SU-DHL-6 (cell line): Measurements from ENCODE around the gene MBNL1.

Experiments used
- H2AFZ ChIP-seq: fragments of 200-600 bp; sonication (generic); 2 replicates; pipeline ENCODE4 v1.6.1; 2014; ENCODE audit warnings: low read depth, mild to moderate bottlenecking, moderate library complexity, mixed read lengths, antibody characterized with exemption, low read length; ENCODE audit not compliant: severe bottlenecking
- H3F3A ChIP-seq: fragments of 200-600 bp; shearing (Covaris generic); 2 replicates; pipeline ENCODE4 v1.6.0; 2016; ENCODE audit warnings: antibody characterized with exemption, mild to moderate bottlenecking; ENCODE audit not compliant: insufficient read depth
- H3K27ac ChIP-seq: fragments of 200-600 bp; sonication (generic); 2 replicates; pipeline ENCODE4 v1.5.1; 2016; ENCODE audit warnings: low read depth, mild to moderate bottlenecking, low read length, moderate library complexity, mixed read lengths
- H3K27me3 ChIP-seq: fragments of 200-600 bp; sonication (generic), shearing (Covaris generic); 2 replicates; pipeline ENCODE4 v1.6.0; 2014; ENCODE audit warnings: mild to moderate bottlenecking, low read length
- H3K36me3 ChIP-seq: fragments of 200-600 bp; sonication (generic); 2 replicates; pipeline ENCODE4 v1.6.1; 2014; ENCODE audit warnings: mild to moderate bottlenecking, low read length, mixed read lengths
- H3K4me2 ChIP-seq: fragments of 300-600, 200-600 bp; shearing (Covaris generic), sonication (generic); 2 replicates; pipeline ENCODE4 v1.6.0; 2014; ENCODE audit warnings: low read length, low read depth, mild to moderate bottlenecking; ENCODE audit not compliant: poor library complexity, severe bottlenecking
- H3K4me3 ChIP-seq: fragments of 200-600 bp; sonication (generic); 2 replicates; pipeline ENCODE4 v1.5.1; 2014; ENCODE audit warnings: antibody characterized with exemption, low read length, mild to moderate bottlenecking, mixed read lengths; ENCODE audit not compliant: insufficient read depth, poor library complexity, severe bottlenecking
- H3K79me2 ChIP-seq: fragments of 200-600 bp; sonication (generic); 2 replicates; pipeline ENCODE4 v1.6.1; 2014; ENCODE audit warnings: mild to moderate bottlenecking, low read length, moderate library complexity; ENCODE audit not compliant: insufficient read depth
- H3K9ac ChIP-seq: fragments of 200-600 bp; sonication (generic); 2 replicates; pipeline ENCODE4 v1.7.0; 2014; ENCODE audit warnings: mild to moderate bottlenecking, low read length
- H3K9me2 ChIP-seq: fragments of 200-600 bp; sonication (generic); replicated peaks from 2 replicates; pipeline ENCODE4 v1.6.1; 2014; ENCODE audit warnings: low read length; ENCODE audit not compliant: insufficient read depth
- H3K9me3 ChIP-seq: fragments of 200-600 bp; sonication (generic); 2 replicates; pipeline ENCODE4 v1.6.1; 2014; ENCODE audit warnings: low read length, mixed read lengths; ENCODE audit not compliant: insufficient read depth
- H4K20me1 ChIP-seq: fragments of 200-600 bp; sonication (generic); 2 replicates; pipeline ENCODE4 v1.6.1; 2014; ENCODE audit warnings: low read depth, mild to moderate bottlenecking, antibody characterized with exemption, low read length, moderate library complexity, mixed read lengths
- EZH2phosphoT487 ChIP-seq: fragments of 200-600 bp; sonication (generic), shearing (Covaris generic); conservative IDR thresholded peaks from 2 replicates; pipeline ENCODE4 v1.6.1; 2018; ENCODE audit warnings: mild to moderate bottlenecking, antibody characterized with exemption, low read length, moderate library complexity, mixed read lengths
- TF ChIP-seq, protein P1 (sequence below): fragments of 200-600 bp; sonication (generic); IDR thresholded peaks from one replicate; pipeline ENCODE4 v1.5.1; 2017; ENCODE audit warnings: antibody characterized with exemption, mild to moderate bottlenecking, low read length, moderate library complexity; ENCODE audit not compliant: insufficient read depth, poor library complexity, severe bottlenecking

Gene MBNL1

DNA sequence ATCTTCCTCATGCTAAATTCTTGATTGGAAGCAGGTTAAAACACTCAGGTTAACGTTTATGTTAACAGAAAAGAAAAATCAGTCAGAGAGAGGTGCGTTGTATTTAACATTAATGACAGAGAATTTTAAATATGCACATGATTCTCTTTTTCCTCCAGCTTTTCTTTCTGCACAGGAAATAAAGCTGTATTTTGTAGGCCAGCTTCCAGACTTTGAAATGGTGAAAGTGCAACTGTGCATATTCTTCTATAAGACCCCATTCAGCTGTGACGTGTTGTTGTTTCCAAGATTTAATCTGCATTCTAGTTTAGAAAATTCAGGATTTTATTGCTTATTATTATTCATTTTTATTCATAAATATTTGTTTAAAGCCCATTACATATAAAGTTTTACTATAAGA is 11.8 kb downstream of the MBNL1 start:
- no peaks in the 10 kb centered on the region for H3K9me3 ChIP-seq
- H3K4me3 ChIP-seq: no peak overlapping the region
- peaks cover 100% of the 10 kb centered on the region for H3K79me2 ChIP-seq
- peak overlapping the region; percentile 91 for H3K4me2 ChIP-seq
- no peak overlapping the region for H2AFZ ChIP-seq
- peak overlapping the region; percentile 41; the same call in 1 of the 2 replicates for H3K27ac ChIP-seq
- H3K36me3 ChIP-seq: no peaks in the 10 kb centered on the region
- no peaks in the 10 kb centered on the region for H3K9me2 ChIP-seq
- TF ChIP-seq EZH2phosphoT487: no peak
- TF ChIP-seq, protein P1, sequence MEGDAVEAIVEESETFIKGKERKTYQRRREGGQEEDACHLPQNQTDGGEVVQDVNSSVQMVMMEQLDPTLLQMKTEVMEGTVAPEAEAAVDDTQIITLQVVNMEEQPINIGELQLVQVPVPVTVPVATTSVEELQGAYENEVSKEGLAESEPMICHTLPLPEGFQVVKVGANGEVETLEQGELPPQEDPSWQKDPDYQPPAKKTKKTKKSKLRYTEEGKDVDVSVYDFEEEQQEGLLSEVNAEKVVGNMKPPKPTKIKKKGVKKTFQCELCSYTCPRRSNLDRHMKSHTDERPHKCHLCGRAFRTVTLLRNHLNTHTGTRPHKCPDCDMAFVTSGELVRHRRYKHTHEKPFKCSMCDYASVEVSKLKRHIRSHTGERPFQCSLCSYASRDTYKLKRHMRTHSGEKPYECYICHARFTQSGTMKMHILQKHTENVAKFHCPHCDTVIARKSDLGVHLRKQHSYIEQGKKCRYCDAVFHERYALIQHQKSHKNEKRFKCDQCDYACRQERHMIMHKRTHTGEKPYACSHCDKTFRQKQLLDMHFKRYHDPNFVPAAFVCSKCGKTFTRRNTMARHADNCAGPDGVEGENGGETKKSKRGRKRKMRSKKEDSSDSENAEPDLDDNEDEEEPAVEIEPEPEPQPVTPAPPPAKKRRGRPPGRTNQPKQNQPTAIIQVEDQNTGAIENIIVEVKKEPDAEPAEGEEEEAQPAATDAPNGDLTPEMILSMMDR: no peak
- H3F3A ChIP-seq: peaks cover 78% of the 10 kb centered on the region
- peaks cover 92% of the 10 kb centered on the region for H4K20me1 ChIP-seq
- H3K27me3 ChIP-seq: no peaks in the 10 kb centered on the region
- peak overlapping the region; percentile 2; the same call in 1 of the 2 replicates for H3K9ac ChIP-seq

DNA sequence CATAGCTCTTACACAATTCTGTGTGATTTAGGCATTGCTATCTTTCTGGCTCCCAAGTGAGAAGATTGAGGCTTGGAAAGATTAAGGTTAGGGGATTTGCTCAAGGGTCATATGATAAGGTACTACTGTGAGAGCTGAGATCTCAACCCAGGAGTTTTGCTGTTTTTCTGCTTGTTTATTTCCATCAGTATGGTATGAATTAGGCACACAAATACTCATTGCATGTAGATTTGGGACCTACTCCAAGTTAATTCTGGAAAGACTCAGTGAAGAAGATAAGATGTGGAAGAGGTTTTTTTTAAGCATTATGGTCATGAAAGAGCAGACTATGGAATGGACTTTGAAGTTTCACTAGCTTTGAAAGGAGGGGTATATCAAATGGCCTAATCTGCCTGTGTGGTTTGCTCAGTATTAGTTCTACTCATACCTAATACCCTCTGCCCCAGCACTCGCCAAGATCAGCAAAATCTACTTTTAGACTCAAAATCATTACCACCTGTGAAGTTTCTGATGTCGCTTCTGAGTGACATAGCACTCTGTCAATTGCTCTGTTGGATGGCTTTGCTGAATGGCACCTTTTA is 12.5 kb downstream of the MBNL1 start:
- TF ChIP-seq EZH2phosphoT487: no peak
- TF ChIP-seq, protein P1: no peak
- Histone ChIP-seq H2AFZ (no peak overlapping the region), H3F3A (peaks cover 74% of the 10 kb centered on the region), H3K36me3 (no peaks in the 10 kb centered on the region), H3K4me3 (no peak overlapping the region), H3K4me2 (peak overlapping the region; percentile 91), H4K20me1 (peaks cover 92% of the 10 kb centered on the region), H3K27me3 (no peaks in the 10 kb centered on the region), H3K9me3 (no peaks in the 10 kb centered on the region), H3K9me2 (no peaks in the 10 kb centered on the region), H3K27ac (peak overlapping the region; percentile 41; the same call in 1 of the 2 replicates), H3K79me2 (peaks cover 99% of the 10 kb centered on the region), H3K9ac (no peak overlapping the region; the same call in 1 of the 2 replicates)

GRCh38 chr3:152282813-152283212 is 14.1 kb downstream of the MBNL1 start:
- no peak for TF ChIP-seq EZH2phosphoT487
- TF ChIP-seq, protein P1: no peak
- Histone ChIP-seq H4K20me1 (peaks cover 87% of the 10 kb centered on the region), H3K4me2 (peak overlapping the region; percentile 91), H3K27me3 (no peaks in the 10 kb centered on the region), H2AFZ (no peak overlapping the region), H3K36me3 (no peaks in the 10 kb centered on the region), H3K9ac (0 out of 2 replicates have a peak overlapping the region, but pooled peaks have one; percentile 4), H3K27ac (peak overlapping the region; percentile 48; the same call in 1 of the 2 replicates), H3K4me3 (no peak overlapping the region), H3K9me3 (no peaks in the 10 kb centered on the region), H3K9me2 (no peaks in the 10 kb centered on the region), H3K79me2 (peaks cover 97% of the 10 kb centered on the region), H3F3A (peaks cover 70% of the 10 kb centered on the region)
